HG02588 (cell line): ENCODE measurements around the gene ULK4.
"Not testable (repeated sequence)": the region's sequence is repeated elsewhere in the genome, so short reads cannot be mapped to it uniquely, and the experiment has no call there.

Experiments
- ATAC-seq: cut with Tn5 transposase; IDR thresholded peaks from one replicate; pipeline ENCODE4 v1.9.1; 2021; ENCODE audit warnings: mild to moderate bottlenecking, moderate library complexity; ENCODE audit not compliant: unreplicated experiment

Gene ULK4

GRCh38 chr3:41457176-41457575 is 504.7 kb downstream of the ULK4 start:
- ATAC-seq, result no peak

GRCh38 chr3:41456162-41456561 is 505.7 kb downstream of the ULK4 start:
- no peak for ATAC-seq

- ATAC-seq, result not testable (repeated sequence)
Measured at GRCh38 chr3:41453618-41454017, 508.3 kb downstream of the ULK4 start.

- no peak for ATAC-seq
Measured at GRCh38 chr3:41450416-41451231, 511.3 kb downstream of the ULK4 start.

- no peak for ATAC-seq
Measured at GRCh38 chr3:41448396-41448795, 513.5 kb downstream of the ULK4 start.

- ATAC-seq, result no peak
Measured at GRCh38 chr3:41447701-41448100, 514.2 kb downstream of the ULK4 start.

- not testable (repeated sequence) for ATAC-seq
Measured at GRCh38 chr3:41446316-41446715, 515.6 kb downstream of the ULK4 start.

- no peak for ATAC-seq
Measured at GRCh38 chr3:41441568-41441967, 520.3 kb downstream of the ULK4 start.

- no peak for ATAC-seq
Measured at GRCh38 chr3:41441139-41441538, 520.8 kb downstream of the ULK4 start.

GRCh38 chr3:41436983-41437382 is 524.9 kb downstream of the ULK4 start:
- ATAC-seq, result no peak

GRCh38 chr3:41434781-41435180 is 527.1 kb downstream of the ULK4 start:
- ATAC-seq, result no peak

- ATAC-seq, result no peak
Measured at GRCh38 chr3:41431386-41431785, 530.5 kb downstream of the ULK4 start.

GRCh38 chr3:41430886-41431285 is 531.0 kb downstream of the ULK4 start:
- ATAC-seq, result no peak

GRCh38 chr3:41430391-41430790 is 531.5 kb downstream of the ULK4 start:
- no peak for ATAC-seq

GRCh38 chr3:41426485-41426884 is 535.4 kb downstream of the ULK4 start:
- ATAC-seq, result no peak

GRCh38 chr3:41424543-41425300 is 537.2 kb downstream of the ULK4 start:
- no peak for ATAC-seq

- ATAC-seq, result no peak
Measured at GRCh38 chr3:41419809-41420208, 542.1 kb downstream of the ULK4 start.

- ATAC-seq, result no peak
Measured at GRCh38 chr3:41418961-41419691, 542.8 kb downstream of the ULK4 start.

GRCh38 chr3:41417574-41417973 is 544.3 kb downstream of the ULK4 start:
- ATAC-seq, result no peak

- no peak for ATAC-seq
Measured at GRCh38 chr3:41411065-41411464, 550.8 kb downstream of the ULK4 start.

GRCh38 chr3:41405466-41405865 is 556.4 kb downstream of the ULK4 start:
- ATAC-seq, result no peak

GRCh38 chr3:41404582-41404981 is 557.3 kb downstream of the ULK4 start:
- no peak for ATAC-seq
